Pancreas (tissue), 10 donors: ENCODE data around the gene HOXA10. TPM values are rescaled to one million over a fixed set of nuclear protein-coding genes. Genes with fewer than 3 reads are reported as not detected.

Experiments
- ATAC-seq, 4 donors: fragments of 200-7000 bp; cut with Tn5 transposase; one replicate each; pipeline versions ENCODE4 v1.8.0 to v1.9.1; 2020; ENCODE audit warnings: mild to moderate bottlenecking in 4 of 4, moderate library complexity in 4 of 4
- DNase-seq, 6 donors: peaks; one replicate each; pipeline ENCODE4 v3.0.0-alpha.2; 2020
- FAIRE-seq: peaks from 2 replicates; lab custom pipeline; 2012; peaks lifted over from hg19 to GRCh38; lab: Jason Lieb, UNC
- H3K27ac ChIP-seq, 4 donors: fragments of 200-600 bp; sonication (generic); 1 replicate in 3 of 4; 2 replicates in 1 of 4; pipeline versions ENCODE4 v1.5.0 to v1.8.0; 2020
- H3K27me3 ChIP-seq, 4 donors: fragments of 200-600 bp; one replicate each; pipeline ENCODE4 v1.8.0; 2021
- H3K36me3 ChIP-seq, 3 donors: fragments of 200-600 bp; sonication (generic) in 1 of 3; one replicate each; pipeline versions ENCODE4 v1.5.0 to v1.8.0; 2020 to 2021
- H3K4me1 ChIP-seq, 3 donors: fragments of 200-600 bp; one replicate each; pipeline ENCODE4 v1.8.0; 2021
- H3K4me3 ChIP-seq, 4 donors: fragments of 200-600 bp; sonication (generic) in 2 of 4; one replicate each; pipeline versions ENCODE4 v1.5.0 to v1.8.0; 2020 to 2021
- H3K9me3 ChIP-seq, 4 donors: fragments of 200-600 bp; one replicate each; pipeline ENCODE4 v1.8.0; 2021
- WGBS, 2 donors: extraction: QIAGEN DNeasy Blood & Tissue Kit; methylation state at CpG; one replicate each; pipeline ENCODE4 v1.1.7; 2013; 5-methylcytosine and 5-hydroxymethylcytosine counted together
- intact Hi-C, 3 donors: fragments of 100-400 bp; cut with DNase I; formaldehyde crosslinking; loops; one replicate each; pipeline versions ENCODE4 v1.11.1 to v1.14.2; 2022
- polyA plus RNA-seq, 2 donors: library from polyadenylated mRNA; stranded (reverse); fragments of 200-250 nt; gene quantifications; one replicate each; pipeline ENCODE4 v1.2.3, GENCODE V29; 2013
- total RNA-seq, 6 donors: library from RNA; stranded (reverse); fragmentation: NEBNext Ultra II Directional in 4 of 6; extraction: Animal tissue kit (Norgen Biotek cat#: 25700) in 4 of 6; gene quantifications; one replicate each; pipeline versions ENCODE4 v1.2.1 to v1.2.4, GENCODE V29; 2021 to 2023
- TF ChIP-seq, protein P1 (sequence below), 4 donors: fragments of 200-600 bp; sonication (generic) in 3 of 4; IDR thresholded peaks; one replicate each; pipeline versions ENCODE4 v1.5.0 to v1.8.0; 2021; ENCODE audit warnings: antibody characterized with exemption in 4 of 4
- donor health status: healthy with polysubstance abuse.
- donor health status: DM: no; HTN: no; CAD: no; lungs with moderate emphysema.
- donor health status: DM: no; HTN: no; CAD: no.
- donor health status: control.
- donor health status: control.
- donor health status: Bipolar disorder and iron deficiency.
- donor health status: DM: yes; HTN: yes; CAD: no.
- donor health status: DM: no; HTN: no; CAD: no.
- donor health status: DM: no; HTN: no; CAD: no.
- donor health status: DM: yes; HTN: yes; CAD: no.

HOXA10 gene
- total and polyA plus RNA-seq, 8 donors = 0.09 to 0.18 (median 0.14) TPM; not detected in 4

DNA sequence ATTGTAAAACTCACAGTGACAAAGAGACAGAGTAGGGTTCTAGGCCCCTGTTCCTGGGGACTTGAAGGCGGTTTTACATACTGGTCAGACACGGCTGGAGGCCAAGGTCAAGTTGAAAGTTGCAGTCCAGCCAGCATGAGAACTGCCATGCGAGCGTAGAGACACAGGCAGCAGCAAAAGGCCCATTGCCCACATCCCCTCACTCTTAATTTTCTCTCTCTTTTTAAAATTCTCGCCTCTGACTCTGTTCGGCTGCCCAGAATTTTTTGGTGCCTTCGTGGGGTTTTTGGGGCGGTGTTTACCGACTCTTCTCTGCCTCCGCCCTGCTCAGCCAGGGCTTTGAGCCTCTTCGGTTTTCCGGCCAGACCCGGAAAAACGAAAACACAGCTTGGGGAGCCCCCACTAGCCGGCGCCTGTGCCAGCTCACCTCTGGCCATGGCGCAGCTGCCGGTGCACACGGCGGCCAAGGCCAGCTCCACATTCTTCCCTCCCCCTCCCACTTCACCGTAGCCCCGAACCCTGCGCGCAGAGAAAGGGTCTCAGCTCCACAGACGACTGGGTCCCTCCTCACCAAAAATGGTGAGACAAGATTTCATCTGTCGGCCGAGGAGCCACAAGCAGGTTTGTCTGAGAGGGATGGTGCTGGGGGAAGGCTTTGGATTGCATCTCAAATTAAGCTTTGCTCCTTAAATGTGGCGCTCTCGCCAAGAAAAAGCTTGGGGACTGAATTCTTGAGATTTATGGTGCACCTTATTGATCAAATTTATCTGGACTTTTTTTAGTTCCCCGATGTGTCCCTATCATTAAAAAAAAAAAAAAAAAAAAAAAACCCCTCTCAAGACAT, 28.1 kb upstream of the HOXA10 start:
- Histone ChIP-seq H3K27me3 (peaks cover 10 to 83% (median 25%) of the 10 kb centered on the region in 4 donors), H3K9me3 (no peaks in the 10 kb centered on the region), H3K4me3 (no peak overlapping the region), H3K36me3 (no peaks in the 10 kb centered on the region), H3K27ac (no peak overlapping the region), H3K4me1 (peaks cover 0 to 15% (median 6%) of the 10 kb centered on the region in 3 donors)
- TF ChIP-seq, protein P1, sequence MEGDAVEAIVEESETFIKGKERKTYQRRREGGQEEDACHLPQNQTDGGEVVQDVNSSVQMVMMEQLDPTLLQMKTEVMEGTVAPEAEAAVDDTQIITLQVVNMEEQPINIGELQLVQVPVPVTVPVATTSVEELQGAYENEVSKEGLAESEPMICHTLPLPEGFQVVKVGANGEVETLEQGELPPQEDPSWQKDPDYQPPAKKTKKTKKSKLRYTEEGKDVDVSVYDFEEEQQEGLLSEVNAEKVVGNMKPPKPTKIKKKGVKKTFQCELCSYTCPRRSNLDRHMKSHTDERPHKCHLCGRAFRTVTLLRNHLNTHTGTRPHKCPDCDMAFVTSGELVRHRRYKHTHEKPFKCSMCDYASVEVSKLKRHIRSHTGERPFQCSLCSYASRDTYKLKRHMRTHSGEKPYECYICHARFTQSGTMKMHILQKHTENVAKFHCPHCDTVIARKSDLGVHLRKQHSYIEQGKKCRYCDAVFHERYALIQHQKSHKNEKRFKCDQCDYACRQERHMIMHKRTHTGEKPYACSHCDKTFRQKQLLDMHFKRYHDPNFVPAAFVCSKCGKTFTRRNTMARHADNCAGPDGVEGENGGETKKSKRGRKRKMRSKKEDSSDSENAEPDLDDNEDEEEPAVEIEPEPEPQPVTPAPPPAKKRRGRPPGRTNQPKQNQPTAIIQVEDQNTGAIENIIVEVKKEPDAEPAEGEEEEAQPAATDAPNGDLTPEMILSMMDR (IDR thresholded peaks at IDR 0.05) = no peak
- intact Hi-C loops = no loop called here
- WGBS, 2 donors = 12 to 19% methylated on average over 30 of the region's 30 CpGs
- FAIRE-seq = no peak
- no peak for ATAC-seq
- DNase-seq = no peak

DNA sequence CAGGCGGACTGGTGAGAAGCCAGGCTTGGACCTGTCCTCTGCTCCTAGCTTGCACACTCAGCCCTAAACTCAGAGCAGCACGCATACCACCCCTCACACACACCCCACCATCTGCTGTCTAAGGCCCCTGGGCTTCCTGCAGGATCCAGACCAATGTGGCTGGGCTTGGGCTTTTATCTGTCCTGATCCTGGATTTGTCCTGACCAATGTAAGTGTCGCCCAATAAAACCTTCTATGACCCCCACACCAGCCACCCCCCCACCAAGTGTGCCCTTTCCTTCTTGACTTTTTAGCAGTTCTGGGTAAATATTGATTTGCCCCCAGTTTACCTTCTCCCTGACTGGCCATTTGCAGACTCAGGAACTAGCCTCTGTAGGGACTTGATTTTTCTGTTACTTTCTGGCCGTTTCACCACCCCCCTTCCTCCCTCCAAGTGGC, 27.5 kb upstream of the HOXA10 start:
- intact Hi-C loops = no loop called here
- FAIRE-seq (no peak), ATAC-seq (no peak), DNase-seq (no peak)
- Histone ChIP-seq H3K9me3 (no peaks in the 10 kb centered on the region), H3K27me3 (peaks cover 10 to 83% (median 24%) of the 10 kb centered on the region in 4 donors), H3K36me3 (no peaks in the 10 kb centered on the region), H3K4me1 (peaks cover 0 to 15% (median 6%) of the 10 kb centered on the region in 3 donors), H3K27ac (no peak overlapping the region), H3K4me3 (no peak overlapping the region)
- TF ChIP-seq, protein P1 (IDR thresholded peaks at IDR 0.05) = no peak
- 14 to 28% methylated on average over 4 of the region's 4 CpGs for WGBS, 2 donors

DNA sequence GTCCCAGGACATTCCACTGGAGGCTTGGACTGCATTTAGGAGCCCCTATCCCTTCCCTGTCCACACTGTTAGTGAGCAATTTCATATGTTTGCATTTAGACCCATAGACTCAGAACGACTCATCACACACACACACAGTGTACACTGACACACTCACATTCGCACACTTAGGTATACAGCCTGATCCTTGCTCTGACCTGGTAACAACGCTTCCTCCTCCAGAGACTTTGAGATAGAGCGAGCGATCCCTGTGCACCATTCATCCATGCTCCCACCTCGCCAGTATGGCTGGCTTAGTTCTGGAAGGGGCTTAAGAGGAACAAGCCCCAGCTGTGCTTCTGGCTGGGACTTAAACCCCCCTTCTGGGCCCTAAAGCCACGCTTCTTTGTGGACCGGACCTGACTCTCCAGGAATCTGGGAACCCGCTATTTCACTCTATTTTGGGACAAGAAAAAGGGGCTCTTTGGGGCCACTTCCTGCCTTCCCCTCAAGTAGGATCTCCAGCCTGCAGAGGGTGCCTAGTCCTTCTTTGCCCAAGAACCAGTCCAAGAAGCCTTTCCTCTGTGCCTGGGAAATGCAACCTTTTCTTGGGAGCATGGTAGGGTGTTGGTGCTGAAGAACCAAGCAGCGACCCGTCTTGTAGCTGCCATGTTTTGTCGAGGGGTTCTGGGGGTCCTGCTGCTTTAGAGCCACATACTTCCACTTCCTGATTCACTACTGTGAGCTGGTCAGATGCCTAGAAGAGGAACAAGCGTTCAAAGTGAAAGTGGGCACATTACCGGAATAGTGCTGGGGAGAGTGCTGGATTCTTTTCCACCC, 26.9 kb upstream of the HOXA10 start:
- Histone ChIP-seq H3K4me3 (peak overlapping the region in 1 of 4 donors; percentile 35), H3K27me3 (peaks cover 10 to 83% (median 24%) of the 10 kb centered on the region in 4 donors), H3K27ac (no peak overlapping the region), H3K36me3 (no peaks in the 10 kb centered on the region), H3K9me3 (no peaks in the 10 kb centered on the region), H3K4me1 (peaks cover 0 to 15% (median 6%) of the 10 kb centered on the region in 3 donors)
- intact Hi-C loops = no loop called here
- FAIRE-seq (no peak), ATAC-seq (peak in 3 of 4 donors; percentile 26 to 49 (median 46)), DNase-seq (peak in 1 of 6 donors; percentile 19)
- WGBS, 2 donors = 10 to 15% methylated on average over 14 of the region's 14 CpGs
- TF ChIP-seq, protein P1 (IDR thresholded peaks at IDR 0.05) = no peak

DNA sequence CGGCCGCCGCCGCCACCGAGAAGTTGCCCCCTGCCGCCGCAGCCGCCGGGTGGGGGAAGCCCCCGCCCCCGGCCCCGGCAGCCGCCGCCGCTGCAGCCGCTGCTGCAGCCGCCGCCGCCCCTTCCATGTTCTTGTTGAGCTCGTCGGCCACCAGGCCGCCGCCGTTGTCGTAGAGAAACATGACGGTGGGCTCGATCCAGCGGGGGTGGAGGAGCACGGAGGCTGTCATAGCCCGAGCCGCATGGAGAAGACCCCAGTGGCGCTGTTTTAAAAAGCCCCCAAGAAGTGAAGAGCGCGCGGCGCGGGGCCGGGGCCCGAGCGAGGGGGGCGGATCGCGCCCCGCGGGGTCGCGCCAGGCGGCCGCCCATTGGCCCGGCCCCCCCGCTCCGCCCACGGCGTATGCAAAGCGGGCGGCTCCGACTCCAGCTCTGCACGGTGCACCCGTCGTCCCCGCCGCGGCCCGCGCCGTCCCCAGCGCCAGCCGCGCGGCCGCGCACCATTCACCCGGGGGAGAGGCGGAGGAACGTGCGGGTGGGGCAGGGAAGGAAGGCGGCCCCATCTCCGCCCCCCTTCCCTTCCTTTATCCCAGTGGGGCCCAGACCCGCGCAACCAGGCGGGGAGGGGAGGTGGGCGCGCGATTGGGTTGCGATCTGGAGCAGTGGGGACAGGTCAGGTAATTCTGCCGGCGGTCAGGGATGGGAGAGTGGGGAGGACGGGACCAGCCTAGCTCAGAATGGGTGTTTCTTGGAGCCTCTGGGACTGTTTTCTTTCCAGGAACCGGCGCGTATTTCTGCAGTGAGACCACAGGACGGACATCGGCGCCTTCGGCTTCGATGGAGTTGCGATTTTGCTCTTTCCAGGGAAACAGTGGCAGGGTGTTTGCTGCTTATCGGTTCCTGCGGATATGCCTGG, 26.0 kb upstream of the HOXA10 start, which contains the start of gene HOXA13:
TSS of gene HOXA13 (minus strand) at position 243 of the 912 bp plus-strand sequence. CDS start at position 229, 14 bp downstream.
- H3K27ac ChIP-seq = no peak within 1 kb of the TSS
- intact Hi-C loops = loop anchor here in 2 of 3 donors (10.0 kb wide), 2 partner anchors 725 to 825 kb away; no protein-coding TSS in a partner anchor
- TF ChIP-seq, protein P1 (IDR thresholded peaks at IDR 0.05) = no peak
- no peak for FAIRE-seq
- H3K4me1 ChIP-seq = peaks cover 0 to 12% (median 6%) of the 10 kb centered on the region in 3 donors
- DNase-seq = peak in 1 of 6 donors; percentile 62
- H3K4me3 ChIP-seq = peak within 1 kb of the TSS in 2 of 4 donors; percentile 23 to 35
- H3K9me3 ChIP-seq = no peaks in the 10 kb centered on the region
- ATAC-seq = peak; percentile 36 to 54 (median 48)
- 5% methylated on average over 59 to 99 of the region's 99 CpGs for WGBS, 2 donors
- no peaks in the 10 kb centered on the region for H3K36me3 ChIP-seq
- peaks cover 3 to 83% (median 26%) of the 10 kb centered on the region in 4 donors for H3K27me3 ChIP-seq
